Psoas muscle (tissue), 8 donors: ENCODE measurements around the gene DLG4. TPM values are rescaled to one million over a fixed set of nuclear protein-coding genes. Genes with fewer than 3 reads are reported as not detected.
"Not testable (repeated sequence)": the region's sequence is repeated elsewhere in the genome, so short reads cannot be mapped to it uniquely, and the experiment has no call there.

Experiments
- ATAC-seq, 4 donors: fragments of 200-7000 bp; cut with Tn5 transposase; one replicate each; pipeline ENCODE4 v1.9.1; 2020; ENCODE audit warnings: moderate library complexity in 3 of 4, mild to moderate bottlenecking in 2 of 4
- DNase-seq, 2 donors: peaks; one replicate each; pipeline ENCODE4 v3.0.0-alpha.2; 2020
- H3K27ac ChIP-seq: fragments of 200-600 bp; one replicate; pipeline ENCODE4 v1.8.0; 2022
- H3K27me3 ChIP-seq, 3 donors: fragments of 200-600 bp in 1 of 3; one replicate each; pipeline versions ENCODE4 v1.6.1 to v1.8.0; 2013 to 2022; ENCODE audit warnings: low read length in 2 of 3, mild to moderate bottlenecking in 2 of 3, moderate library complexity in 1 of 3; ENCODE audit not compliant: insufficient read depth in 3 of 3
- H3K36me3 ChIP-seq, 2 donors: fragments of 200-600 bp in 1 of 2; one replicate each; pipeline versions ENCODE4 v1.6.1 to v1.8.0; 2013 to 2022; ENCODE audit warnings: low read depth in 1 of 2, mild to moderate bottlenecking in 1 of 2, moderate library complexity in 1 of 2; ENCODE audit not compliant: insufficient read depth in 1 of 2
- H3K4me1 ChIP-seq: fragments of 200-600 bp; one replicate; pipeline ENCODE4 v1.8.0; 2022
- H3K4me3 ChIP-seq: fragments of 200-600 bp; one replicate; pipeline ENCODE4 v1.8.0; 2022; ENCODE audit warnings: mild to moderate bottlenecking
- H3K9me3 ChIP-seq: fragments of 200-600 bp; one replicate; pipeline ENCODE4 v1.8.0; 2022
- CTCF ChIP-seq: fragments of 200-600 bp; IDR thresholded peaks from one replicate; pipeline ENCODE4 v1.8.0; 2022; ENCODE audit warnings: antibody characterized with exemption
- WGBS, 3 donors: extraction: QIAGEN DNeasy Blood & Tissue Kit; methylation state at CpG; one replicate each; pipeline versions ENCODE4 v1.1.6 to v1.1.7; 2013; 5-methylcytosine and 5-hydroxymethylcytosine counted together
- intact Hi-C, 2 donors: fragments of 100-400 bp; cut with DNase I; formaldehyde crosslinking; loops; one replicate each; pipeline versions ENCODE4 v1.11.0 to v1.14.2; 2022
- polyA plus RNA-seq, 3 donors: library from polyadenylated mRNA; stranded (reverse); fragments of 200-250 nt; gene quantifications; one replicate each; pipeline ENCODE4 v1.2.3, GENCODE V29; 2013
- total RNA-seq, 4 donors: library from RNA; stranded (reverse); fragmentation: NEBNext Ultra II Directional in 2 of 4; extraction: Animal tissue kit (Norgen Biotek cat#: 25700) in 2 of 4; gene quantifications; one replicate each; pipeline versions ENCODE4 v1.2.1 to v1.2.4, GENCODE V29; 2021 to 2023
- donor health status: healthy with polysubstance abuse.
- donor health status: DM: no; HTN: no; CAD: no; lungs with moderate emphysema.
- donor health status: Bipolar disorder and iron deficiency.
- donor health status: healthy.
- donor health status: DM: yes; HTN: yes; CAD: no.
- donor health status: DM: no; HTN: no; CAD: no.
- donor health status: DM: no; HTN: no; CAD: no.
- donor health status: DM: yes; HTN: yes; CAD: no.

Gene DLG4
- total and polyA plus RNA-seq, 7 donors: 1.5 to 8.9 (median 5.0) TPM

- ATAC-seq: no peak
- no peak for DNase-seq
Observed at GRCh38 chr17:7183433-7184090, 36.1 kb downstream of the DLG4 start.

GRCh38 chr17:7182101-7182500, 37.5 kb downstream of the DLG4 start:
- ATAC-seq, H3K27ac ChIP-seq, H3K9me3 ChIP-seq, H3K36me3 ChIP-seq, H3K4me3 ChIP-seq, H3K4me1 ChIP-seq, DNase-seq, intact Hi-C loops: not testable (repeated sequence)
- 88 to 95% (median 93%) methylated on average over 2 of the region's 2 CpGs for WGBS, 3 donors
- H3K27me3 ChIP-seq: peaks cover 0 to 19% (median 9%) of the 10 kb centered on the region in 3 donors

More at GRCh38 chr17:7183433-7184090, 36.1 kb downstream of the DLG4 start:
- H3K36me3 ChIP-seq: no peaks in the 10 kb centered on the region
- intact Hi-C loops: no loop called here
- H3K27me3 ChIP-seq: peaks cover 0 to 7% (median 0%) of the 10 kb centered on the region in 3 donors
- H3K27ac ChIP-seq: no peak overlapping the region
- no peaks in the 10 kb centered on the region for H3K9me3 ChIP-seq
- 83 to 87% (median 87%) methylated on average over 7 of the region's 7 CpGs for WGBS, 3 donors
- no peak for TF ChIP-seq CTCF
- no peak overlapping the region for H3K4me3 ChIP-seq
- no peaks in the 10 kb centered on the region for H3K4me1 ChIP-seq

- no peak for TF ChIP-seq CTCF
- Histone ChIP-seq H3K4me3 (no peak within 1 kb of the TSS), H3K9me3 (no peaks in the 10 kb centered on the region), H3K27ac (no peak within 1 kb of the TSS), H3K27me3 (peaks cover 0 to 39% (median 14%) of the 10 kb centered on the region in 3 donors), H3K36me3 (no peaks in the 10 kb centered on the region), H3K4me1 (peaks cover 8% of the 10 kb centered on the region)
- DNase-seq: no peak
- WGBS, 3 donors: 50 to 54% (median 51%) methylated on average over 20 of the region's 20 CpGs
- peak in 1 of 4 donors; percentile 13 for ATAC-seq
- intact Hi-C loops: loop anchor here in 1 of 2 donors (5.0 kb wide), 1 partner anchor 127 kb away; no protein-coding TSS in a partner anchor
Observed at GRCh38 chr17:7179317-7180254, 40.0 kb downstream of the DLG4 start, which contains the start of gene ASGR1. TSS of gene ASGR1 (minus strand) at chr17:7179370. CDS start at chr17:7178563, 807 bp downstream.

GRCh38 chr17:7178973-7179316, 40.7 kb downstream of the DLG4 start:
- H3K36me3 ChIP-seq: no peaks in the 10 kb centered on the region
- WGBS, 3 donors: 73 to 79% (median 73%) methylated on average over 11 of the region's 11 CpGs
- TF ChIP-seq CTCF: no peak
- H3K4me1 ChIP-seq: peaks cover 8% of the 10 kb centered on the region
- no peak for DNase-seq
- intact Hi-C loops: loop anchor here in 1 of 2 donors (5.0 kb wide), 1 partner anchor 127 kb away; no protein-coding TSS in a partner anchor
- H3K9me3 ChIP-seq: no peaks in the 10 kb centered on the region
- H3K27ac ChIP-seq: no peak overlapping the region
- H3K27me3 ChIP-seq: peaks cover 0 to 45% (median 14%) of the 10 kb centered on the region in 3 donors
- no peak overlapping the region for H3K4me3 ChIP-seq
- ATAC-seq: no peak
